HG02678 (cell line): ENCODE data around the gene MGMT.

Source experiments
- ATAC-seq: cut with Tn5 transposase; IDR thresholded peaks from one replicate; pipeline ENCODE4 v1.9.1; 2021; ENCODE audit warnings: mild to moderate bottlenecking, moderate library complexity; ENCODE audit not compliant: unreplicated experiment

Gene MGMT

GRCh38 chr10:129678186-129678585 is 211.1 kb downstream of the MGMT start:
- ATAC-seq = no peak

GRCh38 chr10:129679207-129679606 is 212.2 kb downstream of the MGMT start:
- no peak for ATAC-seq

- ATAC-seq = no peak
These were observed 213.8 kb downstream of the MGMT start for GRCh38 chr10:129680661-129681344.

- no peak for ATAC-seq
These were observed 214.8 kb downstream of the MGMT start for GRCh38 chr10:129681856-129682255.

GRCh38 chr10:129683519-129683918 is 216.5 kb downstream of the MGMT start:
- no peak for ATAC-seq

- ATAC-seq = no peak
These were observed 216.9 kb downstream of the MGMT start for GRCh38 chr10:129683920-129684319.

GRCh38 chr10:129685271-129685670 is 218.2 kb downstream of the MGMT start:
- ATAC-seq = no peak

GRCh38 chr10:129689671-129690071 is 222.6 kb downstream of the MGMT start:
- no peak for ATAC-seq

GRCh38 chr10:129690248-129691070 is 223.4 kb downstream of the MGMT start:
- no peak for ATAC-seq

GRCh38 chr10:129692695-129693094 is 225.7 kb downstream of the MGMT start:
- ATAC-seq = no peak

GRCh38 chr10:129693382-129693781 is 226.3 kb downstream of the MGMT start:
- ATAC-seq = no peak

- no peak for ATAC-seq
These were observed 227.1 kb downstream of the MGMT start for GRCh38 chr10:129694184-129694583.

- no peak for ATAC-seq
These were observed 227.7 kb downstream of the MGMT start for GRCh38 chr10:129694691-129695243.

- no peak for ATAC-seq
These were observed 228.6 kb downstream of the MGMT start for GRCh38 chr10:129695671-129696070.

- no peak for ATAC-seq
These were observed 229.6 kb downstream of the MGMT start for GRCh38 chr10:129696636-129697035.

- no peak for ATAC-seq
These were observed 230.6 kb downstream of the MGMT start for GRCh38 chr10:129697463-129698247.

- no peak for ATAC-seq
These were observed 232.8 kb downstream of the MGMT start for GRCh38 chr10:129699722-129700340.

GRCh38 chr10:129702605-129703004 is 235.6 kb downstream of the MGMT start:
- ATAC-seq = no peak

- ATAC-seq = no peak
These were observed 236.5 kb downstream of the MGMT start for GRCh38 chr10:129703287-129704137.

- no peak for ATAC-seq
These were observed 237.2 kb downstream of the MGMT start for GRCh38 chr10:129704225-129704624.
